Motor neuron (in vitro differentiated cells): ENCODE measurements around the gene VPS25. TPM values are rescaled to one million over a fixed set of nuclear protein-coding genes. Genes with fewer than 3 reads are reported as not detected.
A peak's percentile ranks its signal among the peaks of the same experiment; 100 is the strongest.

Experiments
- ATAC-seq, 8 experiments: fragments of 200-7000 bp; cut with Tn5 transposase; replicated peaks in 6 of 8; 2 replicates each; pipeline ENCODE4 v1.8.0; 2021; ENCODE audit warnings: mild to moderate bottlenecking in 8 of 8, moderate library complexity in 8 of 8
- H3K27ac ChIP-seq, 2 donors: fragments of 250-450 bp; sonication (Bioruptor Pico); 2 replicates each; pipeline ENCODE4 v1.9.0; 2021; ENCODE audit warnings: antibody characterized with exemption in 2 of 2, mild to moderate bottlenecking in 2 of 2, moderate library complexity in 1 of 2
- H3K4me1 ChIP-seq, 2 donors: fragments of 250-450 bp; sonication (Bioruptor Pico); replicated peaks in 1 of 2; 2 replicates each; pipeline ENCODE4 v1.6.1; 2021; ENCODE audit warnings: antibody characterized with exemption in 2 of 2, mild to moderate bottlenecking in 2 of 2, moderate library complexity in 1 of 2
- H3K4me3 ChIP-seq, 5 donors: fragments of 250-450 bp; sonication (Bioruptor Pico); 2 replicates each; pipeline ENCODE4 v1.9.0; 2021; ENCODE audit warnings: antibody characterized with exemption in 5 of 5, mild to moderate bottlenecking in 5 of 5, moderate library complexity in 4 of 5
- WGBS, 10 experiments: fragments of 450-650 bp; shearing (Covaris generic); methylation state at CpG; one replicate each; pipeline ENCODE4 v1.0.0; 2022; 5-methylcytosine and 5-hydroxymethylcytosine counted together
- in situ Hi-C, 9 experiments: fragments of 400-800 bp; cut with MboI; loops; one replicate each; pipeline ENCODE4 v1.15.0; 2021; ENCODE audit warnings: low sequenced_read_pairs in 9 of 9, low pct_unique_long_range_greater_than_20kb in 2 of 9; ENCODE audit not compliant: unreplicated experiment in 9 of 9
- total RNA-seq, 8 experiments: library from RNA; unstranded; fragments of 300-600 nt; gene quantifications; 2 replicates each; pipeline versions ENCODE4 v1.2.3 to v1.2.4, GENCODE V29; 2022

The VPS25 gene
- total RNA-seq, 8 experiments from 2014 or later: 57.1 to 110 (median 88.0) TPM

GRCh38 chr17:42791948-42792347 is 18.7 kb downstream of the VPS25 start:
- no peak for ATAC-seq
- in situ Hi-C loops: no loop called here
- Histone ChIP-seq H3K27ac (no peak overlapping the region), H3K4me3 (no peak overlapping the region), H3K4me1 (no peaks in the 10 kb centered on the region)
- 33 to 100% (median 75%) methylated on average over 1 to 2 of the region's 2 CpGs; no CpG with 5 or more reads in 2 of the 10 experiments for WGBS, 10 experiments

GRCh38 chr17:42792545-42792944 is 19.3 kb downstream of the VPS25 start:
- Histone ChIP-seq H3K4me3 (no peak overlapping the region), H3K4me1 (peaks cover 1% of the 10 kb centered on the region in 2 donors), H3K27ac (no peak overlapping the region)
- WGBS, 10 experiments: 49 to 71% (median 60%) methylated on average over 1 to 5 of the region's 5 CpGs; no CpG with 5 or more reads in 3 of the 10 experiments
- in situ Hi-C loops: no loop called here
- no peak for ATAC-seq

- Histone ChIP-seq H3K4me1 (peaks cover 4 to 5% of the 10 kb centered on the region in 2 donors), H3K27ac (no peak overlapping the region), H3K4me3 (no peak overlapping the region)
- no peak for ATAC-seq
- no CpG with 5 or more reads among the region's 4 CpGs for WGBS, 10 experiments
- in situ Hi-C loops: no loop called here
Measured at GRCh38 chr17:42795061-42795460, 21.8 kb downstream of the VPS25 start.

GRCh38 chr17:42795465-42795864 is 22.2 kb downstream of the VPS25 start:
- no peak for ATAC-seq
- Histone ChIP-seq H3K4me3 (no peak overlapping the region), H3K27ac (no peak overlapping the region), H3K4me1 (peaks cover 4 to 5% of the 10 kb centered on the region in 2 donors)
- in situ Hi-C loops: no loop called here
- WGBS, 10 experiments: 83 to 100% (median 97%) methylated on average over 2 to 7 of the region's 10 CpGs; no CpG with 5 or more reads in 4 of the 10 experiments

GRCh38 chr17:42796066-42796758 is 23.0 kb downstream of the VPS25 start:
- 80 to 93% (median 90%) methylated on average over 1 to 5 of the region's 18 CpGs; no CpG with 5 or more reads in 7 of the 10 experiments for WGBS, 10 experiments
- peaks cover 4 to 5% of the 10 kb centered on the region in 2 donors for H3K4me1 ChIP-seq
- in situ Hi-C loops: no loop called here
- H3K27ac ChIP-seq: no peak overlapping the region
- no peak for ATAC-seq
- H3K4me3 ChIP-seq: no peak overlapping the region

GRCh38 chr17:42797067-42798007 is 24.1 kb downstream of the VPS25 start:
- peak overlapping the region; percentile 66 to 99 (median 91) for H3K4me3 ChIP-seq
- H3K4me1 ChIP-seq: peaks cover 4 to 5% of the 10 kb centered on the region in 2 donors
- in situ Hi-C loops: no loop called here
- ATAC-seq: no peak
- no peak overlapping the region for H3K27ac ChIP-seq
- 20 to 100% (median 54%) methylated on average over 1 to 6 of the region's 10 CpGs; no CpG with 5 or more reads in 3 of the 10 experiments for WGBS, 10 experiments

- Histone ChIP-seq H3K4me3 (peak overlapping the region; percentile 66 to 99 (median 91)), H3K4me1 (peaks cover 4 to 5% of the 10 kb centered on the region in 2 donors), H3K27ac (peak overlapping the region; percentile 46 to 77)
- peak in 3 of 8 experiments; percentile 2 to 23 (median 9) for ATAC-seq
- in situ Hi-C loops: no loop called here
- 0 to 47% (median 15%) methylated on average over 1 to 10 of the region's 10 CpGs; no CpG with 5 or more reads in 1 of the 10 experiments for WGBS, 10 experiments
Measured at GRCh38 chr17:42798011-42798382, 24.7 kb downstream of the VPS25 start.

- in situ Hi-C loops: no loop called here
- 0 to 69% (median 10%) methylated on average over 1 to 50 of the region's 66 CpGs; no CpG with 5 or more reads in 1 of the 10 experiments for WGBS, 10 experiments
Measured at GRCh38 chr17:42798383-42799380, 25.4 kb downstream of the VPS25 start, which contains the start of the genes CNTD1 and COA3. Gene CNTD1, plus strand, starts transcription at chr17:42798861. Its CDS starts 207 bp downstream, at chr17:42799068. Gene COA3, minus strand, starts transcription at chr17:42798704. Its CDS starts 23 bp downstream, at chr17:42798681.

GRCh38 chr17:42803074-42803883 is 30.0 kb downstream of the VPS25 start:
- WGBS, 10 experiments: 0 to 54% (median 33%) methylated on average over 1 to 2 of the region's 2 CpGs; no CpG with 5 or more reads in 3 of the 10 experiments
- no peaks in the 10 kb centered on the region for H3K4me1 ChIP-seq
- no peak overlapping the region for H3K27ac ChIP-seq
- in situ Hi-C loops: no loop called here
- no peak for ATAC-seq
- H3K4me3 ChIP-seq: no peak overlapping the region

More at GRCh38 chr17:42798383-42799380, 25.4 kb downstream of the VPS25 start, which contains the start of the genes CNTD1 and COA3:
- H3K27ac ChIP-seq: peak within 1 kb of the TSS; percentile 46 to 77
- ATAC-seq: peak; percentile 97 to 100 (median 98)
- H3K4me1 ChIP-seq: peaks cover 4 to 5% of the 10 kb centered on the region in 2 donors
- H3K4me3 ChIP-seq: peak within 1 kb of the TSS; percentile 66 to 99 (median 91)

GRCh38 chr17:42804918-42805367 is 31.7 kb downstream of the VPS25 start:
- peak in 3 of 8 experiments; percentile 13 to 87 (median 62) for ATAC-seq
- in situ Hi-C loops: no loop called here
- Histone ChIP-seq H3K4me1 (no peaks in the 10 kb centered on the region), H3K27ac (no peak overlapping the region), H3K4me3 (no peak overlapping the region)
- 60 to 100% (median 89%) methylated on average over 1 of the region's 1 CpG; no CpG with 5 or more reads in 6 of the 10 experiments for WGBS, 10 experiments

- 83 to 100% (median 100%) methylated on average over 1 of the region's 1 CpG; no CpG with 5 or more reads in 7 of the 10 experiments for WGBS, 10 experiments
- H3K4me1 ChIP-seq: no peaks in the 10 kb centered on the region
- no peak for ATAC-seq
- no peak overlapping the region for H3K27ac ChIP-seq
- H3K4me3 ChIP-seq: no peak overlapping the region
- in situ Hi-C loops: no loop called here
Measured at GRCh38 chr17:42806249-42806648, 33.0 kb downstream of the VPS25 start.
